Right cardiac atrium (tissue), 5 donors: ENCODE measurements around the gene SLC25A53. TPM values are rescaled to one million over a fixed set of nuclear protein-coding genes. Genes with fewer than 3 reads are reported as not detected.

ENCODE experiments used
- polyA plus RNA-seq: library from polyadenylated mRNA; stranded (reverse); fragments of 200-250 nt; gene quantifications from one replicate; pipeline ENCODE4 v1.2.3, GENCODE V29; 2013
- total RNA-seq, 4 donors: library from RNA; stranded (reverse); fragmentation: NEBNext Ultra II Directional; extraction: Animal tissue kit (Norgen Biotek cat#: 25700); gene quantifications; one replicate each; pipeline ENCODE4 v1.2.1, GENCODE V29; 2021
- donor health status: healthy with polysubstance abuse.
- donor health status: DM: no; HTN: yes; CAD: no.
- donor health status: DM: no; HTN: no; CAD: no.
- donor health status: DM: no; HTN: yes; CAD: no; lungs with severe emphysema.
- donor health status: DM: yes; HTN: yes; CAD: no.

SLC25A53 gene
- total and polyA plus RNA-seq, 5 donors, result 7.8 to 14.7 (median 12.4) TPM

Other genes starting within 250 kb of the SLC25A53 start
- gene TMSB15B, start 194.4 kb downstream of the SLC25A53 start, total RNA-seq, result 1 to 10 TPM in 3 of 4 donors, under 1 TPM in 1; 0.74 to 2.1 (median 1.6) TPM
- 2.8 TPM for gene TMSB15B, start 194.4 kb downstream of the SLC25A53 start, polyA plus RNA-seq
- gene H2BW1, start 143.3 kb downstream of the SLC25A53 start, total RNA-seq, result not detected
- gene H2BW1, start 143.3 kb downstream of the SLC25A53 start, polyA plus RNA-seq, result not detected
- not detected for gene H2BW2, start 117.1 kb downstream of the SLC25A53 start, total RNA-seq
- not detected for gene H2BW2, start 117.1 kb downstream of the SLC25A53 start, polyA plus RNA-seq
- gene TMSB15C, start 80.8 kb downstream of the SLC25A53 start, total RNA-seq, result 1 to 10 TPM in 2 of 4 donors, under 1 TPM in 2; 0.40 to 1.4 (median 0.99) TPM
- 0.52 TPM for gene TMSB15C, start 80.8 kb downstream of the SLC25A53 start, polyA plus RNA-seq
- gene ZCCHC18, start 44.5 kb downstream of the SLC25A53 start, total RNA-seq, result 1 to 10 TPM in 2 of 4 donors, under 1 TPM in 2; 0.49 to 1.6 (median 0.98) TPM
- 0.70 TPM for gene ZCCHC18, start 44.5 kb downstream of the SLC25A53 start, polyA plus RNA-seq
- gene FAM199X, start 9.4 kb upstream of the SLC25A53 start, total RNA-seq, result 10 to 100 TPM; 11.9 to 14.6 (median 13.4) TPM
- gene FAM199X, start 9.4 kb upstream of the SLC25A53 start, polyA plus RNA-seq, result 6.8 TPM
- not detected for gene ESX1, start 97.9 kb upstream of the SLC25A53 start, total RNA-seq
- gene ESX1, start 97.9 kb upstream of the SLC25A53 start, polyA plus RNA-seq, result not detected